OCI-LY1 (cell line): ENCODE data around the gene MPL.

Experiments used
- EZH2 ChIP-seq: fragments of 200-600 bp; sonication (generic), shearing (Covaris generic); IDR thresholded peaks from 2 replicates; pipeline ENCODE4 v1.8.0; 2017; ENCODE audit warnings: borderline replicate concordance, mixed run types, mild to moderate bottlenecking, antibody characterized with exemption, low read length, moderate library complexity, mixed read lengths
- TF ChIP-seq, protein P1 (sequence below): fragments of 200-600 bp; sonication (generic), shearing (Covaris generic); IDR thresholded peaks from 2 replicates; pipeline ENCODE4 v1.5.1; 2017; ENCODE audit warnings: mild to moderate bottlenecking, antibody characterized with exemption, low read length, moderate library complexity, mixed read lengths

DNA sequence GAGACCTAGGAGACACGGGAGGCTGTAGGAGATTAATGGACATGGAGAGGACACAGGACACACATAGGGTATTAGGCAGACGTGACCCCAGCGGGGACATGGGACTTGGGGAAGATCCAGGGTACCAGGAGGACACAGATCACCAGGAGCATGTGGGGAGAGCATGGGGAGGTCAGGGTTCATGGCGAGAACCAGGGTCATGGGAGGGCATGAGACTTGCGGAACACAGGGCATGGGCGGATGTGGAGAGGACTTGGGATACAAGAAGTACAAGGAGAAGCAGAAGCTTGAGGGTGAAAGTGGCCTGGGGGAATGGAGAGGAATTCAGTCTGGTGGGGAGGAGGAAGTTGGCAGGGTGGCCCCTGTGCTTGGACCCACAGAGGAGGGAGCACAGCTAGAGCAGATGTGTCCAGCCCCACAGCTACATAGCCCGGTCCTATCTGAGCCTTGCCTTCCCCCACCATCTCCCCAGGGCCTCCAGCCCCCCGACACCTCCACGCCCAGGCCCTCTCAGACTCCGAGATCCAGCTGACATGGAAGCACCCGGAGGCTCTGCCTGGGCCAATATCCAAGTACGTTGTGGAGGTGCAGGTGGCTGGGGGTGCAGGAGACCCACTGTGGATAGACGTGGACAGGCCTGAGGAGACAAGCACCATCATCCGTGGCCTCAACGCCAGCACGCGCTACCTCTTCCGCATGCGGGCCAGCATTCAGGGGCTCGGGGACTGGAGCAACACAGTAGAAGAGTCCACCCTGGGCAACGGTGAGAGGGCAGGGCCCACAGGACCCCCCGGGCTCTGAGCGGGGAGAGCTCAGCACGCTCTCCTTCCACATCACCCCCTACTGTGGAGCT, 24.7 kb upstream of the MPL start:
- TF ChIP-seq EZH2: no peak
- TF ChIP-seq, protein P1, sequence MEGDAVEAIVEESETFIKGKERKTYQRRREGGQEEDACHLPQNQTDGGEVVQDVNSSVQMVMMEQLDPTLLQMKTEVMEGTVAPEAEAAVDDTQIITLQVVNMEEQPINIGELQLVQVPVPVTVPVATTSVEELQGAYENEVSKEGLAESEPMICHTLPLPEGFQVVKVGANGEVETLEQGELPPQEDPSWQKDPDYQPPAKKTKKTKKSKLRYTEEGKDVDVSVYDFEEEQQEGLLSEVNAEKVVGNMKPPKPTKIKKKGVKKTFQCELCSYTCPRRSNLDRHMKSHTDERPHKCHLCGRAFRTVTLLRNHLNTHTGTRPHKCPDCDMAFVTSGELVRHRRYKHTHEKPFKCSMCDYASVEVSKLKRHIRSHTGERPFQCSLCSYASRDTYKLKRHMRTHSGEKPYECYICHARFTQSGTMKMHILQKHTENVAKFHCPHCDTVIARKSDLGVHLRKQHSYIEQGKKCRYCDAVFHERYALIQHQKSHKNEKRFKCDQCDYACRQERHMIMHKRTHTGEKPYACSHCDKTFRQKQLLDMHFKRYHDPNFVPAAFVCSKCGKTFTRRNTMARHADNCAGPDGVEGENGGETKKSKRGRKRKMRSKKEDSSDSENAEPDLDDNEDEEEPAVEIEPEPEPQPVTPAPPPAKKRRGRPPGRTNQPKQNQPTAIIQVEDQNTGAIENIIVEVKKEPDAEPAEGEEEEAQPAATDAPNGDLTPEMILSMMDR: no peak
